C4-2B (cell line): ENCODE measurements around the gene CSTA.

ENCODE experiments used
- H3K27ac ChIP-seq: fragments of 450-650 bp; 2 replicates; pipeline ENCODE4 v1.5.1; 2017
- CTCF ChIP-seq: fragments of 450-650 bp; conservative IDR thresholded peaks from 2 replicates; pipeline ENCODE4 v1.5.1; 2017; ENCODE audit warnings: mild to moderate bottlenecking
- ZFX ChIP-seq: fragments of 450-650 bp; IDR thresholded peaks from 2 replicates; pipeline ENCODE4 v1.6.1; 2017

CSTA gene

GRCh38 chr3:122324871-122325323 lies at the start of gene CSTA:
Gene CSTA (plus strand): TSS chr3:122325248. CDS start chr3:122325293, 45 bp downstream.
- TF ChIP-seq CTCF (peak; percentile 4; the same call in 1 of the 2 replicates), ZFX (no peak)
- H3K27ac ChIP-seq, result peak within 1 kb of the TSS; percentile 24; the same call in 1 of the 2 replicates

GRCh38 chr3:122281891-122282290 lies 43.2 kb upstream of the CSTA start:
- H3K27ac ChIP-seq, result no peak overlapping the region
- TF ChIP-seq ZFX (no peak), CTCF (no peak)

GRCh38 chr3:122283796-122284445 lies 41.1 kb upstream of the CSTA start:
- no peak overlapping the region for H3K27ac ChIP-seq
- TF ChIP-seq CTCF (no peak), ZFX (no peak)

- H3K27ac ChIP-seq, result no peak overlapping the region
- no peak for TF ChIP-seq ZFX
- no peak for TF ChIP-seq CTCF
Measured at GRCh38 chr3:122284486-122284885, 40.6 kb upstream of the CSTA start.

- no peak overlapping the region for H3K27ac ChIP-seq
- TF ChIP-seq ZFX (no peak), CTCF (no peak)
Measured at GRCh38 chr3:122294359-122294758, 30.7 kb upstream of the CSTA start.

GRCh38 chr3:122295266-122296062 lies 29.6 kb upstream of the CSTA start:
- H3K27ac ChIP-seq, result no peak overlapping the region
- TF ChIP-seq CTCF (no peak), ZFX (no peak)

GRCh38 chr3:122298239-122298638 lies 26.8 kb upstream of the CSTA start:
- TF ChIP-seq CTCF (no peak), ZFX (no peak)
- no peak overlapping the region for H3K27ac ChIP-seq
